GM18526 (cell line): Measurements from ENCODE around the gene PRUNE2.

ENCODE experiments used
- POLR2A ChIP-seq: IDR thresholded peaks from 3 replicates; pipeline ENCODE4 v1.6.1; 2011; ENCODE audit not compliant: insufficient read length; ENCODE audit errors: extremely low read depth

The PRUNE2 gene, protein sequence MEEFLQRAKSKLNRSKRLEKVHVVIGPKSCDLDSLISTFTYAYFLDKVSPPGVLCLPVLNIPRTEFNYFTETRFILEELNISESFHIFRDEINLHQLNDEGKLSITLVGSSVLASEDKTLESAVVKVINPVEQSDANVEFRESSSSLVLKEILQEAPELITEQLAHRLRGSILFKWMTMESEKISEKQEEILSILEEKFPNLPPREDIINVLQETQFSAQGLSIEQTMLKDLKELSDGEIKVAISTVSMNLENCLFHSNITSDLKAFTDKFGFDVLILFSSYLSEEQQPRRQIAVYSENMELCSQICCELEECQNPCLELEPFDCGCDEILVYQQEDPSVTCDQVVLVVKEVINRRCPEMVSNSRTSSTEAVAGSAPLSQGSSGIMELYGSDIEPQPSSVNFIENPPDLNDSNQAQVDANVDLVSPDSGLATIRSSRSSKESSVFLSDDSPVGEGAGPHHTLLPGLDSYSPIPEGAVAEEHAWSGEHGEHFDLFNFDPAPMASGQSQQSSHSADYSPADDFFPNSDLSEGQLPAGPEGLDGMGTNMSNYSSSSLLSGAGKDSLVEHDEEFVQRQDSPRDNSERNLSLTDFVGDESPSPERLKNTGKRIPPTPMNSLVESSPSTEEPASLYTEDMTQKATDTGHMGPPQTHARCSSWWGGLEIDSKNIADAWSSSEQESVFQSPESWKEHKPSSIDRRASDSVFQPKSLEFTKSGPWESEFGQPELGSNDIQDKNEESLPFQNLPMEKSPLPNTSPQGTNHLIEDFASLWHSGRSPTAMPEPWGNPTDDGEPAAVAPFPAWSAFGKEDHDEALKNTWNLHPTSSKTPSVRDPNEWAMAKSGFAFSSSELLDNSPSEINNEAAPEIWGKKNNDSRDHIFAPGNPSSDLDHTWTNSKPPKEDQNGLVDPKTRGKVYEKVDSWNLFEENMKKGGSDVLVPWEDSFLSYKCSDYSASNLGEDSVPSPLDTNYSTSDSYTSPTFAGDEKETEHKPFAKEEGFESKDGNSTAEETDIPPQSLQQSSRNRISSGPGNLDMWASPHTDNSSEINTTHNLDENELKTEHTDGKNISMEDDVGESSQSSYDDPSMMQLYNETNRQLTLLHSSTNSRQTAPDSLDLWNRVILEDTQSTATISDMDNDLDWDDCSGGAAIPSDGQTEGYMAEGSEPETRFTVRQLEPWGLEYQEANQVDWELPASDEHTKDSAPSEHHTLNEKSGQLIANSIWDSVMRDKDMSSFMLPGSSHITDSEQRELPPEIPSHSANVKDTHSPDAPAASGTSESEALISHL (N-terminal part only)

DNA sequence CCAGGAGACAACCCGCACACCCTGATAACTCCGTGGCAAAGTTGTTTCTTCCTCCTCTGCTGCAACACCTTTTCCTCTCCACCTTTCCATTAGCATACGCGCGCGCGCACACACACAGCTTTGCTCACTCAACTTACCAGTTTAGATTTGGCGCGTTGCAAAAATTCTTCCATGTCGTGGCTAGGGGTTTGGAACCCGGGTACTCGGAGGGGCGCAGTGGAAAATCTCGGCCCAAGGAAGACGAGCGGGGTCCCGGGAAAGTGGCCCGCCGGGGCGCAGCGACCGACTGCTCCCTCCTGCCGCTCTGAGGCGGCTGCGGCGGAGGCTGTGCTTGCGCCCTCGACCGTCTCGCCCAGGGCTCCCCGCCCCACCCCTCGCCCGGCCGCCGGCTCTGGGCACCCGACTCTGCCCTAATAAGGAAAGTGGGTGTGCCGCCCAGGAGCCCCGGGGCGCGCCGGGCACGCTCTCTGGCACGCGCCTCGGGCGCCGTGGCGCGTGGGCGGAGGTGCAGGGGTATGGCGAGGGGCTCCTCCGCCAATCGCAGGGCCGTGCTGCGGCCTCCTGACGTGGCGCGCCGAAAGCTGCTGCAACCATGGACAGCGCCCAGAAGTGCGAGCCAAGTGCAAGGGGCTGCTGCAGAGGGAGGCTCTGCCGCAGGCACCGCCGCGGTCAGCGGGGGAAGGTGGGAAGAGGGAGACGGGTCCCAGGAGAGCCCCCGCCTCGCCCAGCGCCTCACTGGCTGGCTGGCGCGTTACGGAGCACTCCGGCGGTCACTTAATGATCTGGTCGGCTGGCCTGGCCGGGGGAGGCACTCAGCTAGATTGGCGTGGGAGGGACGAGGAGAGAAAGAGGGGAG, at the start of gene PRUNE2:
PRUNE2 (minus strand) TSS at position 324 of the 856 bp plus-strand sequence; CDS start at position 173, 151 bp downstream.
- TF ChIP-seq POLR2A: no peak

DNA sequence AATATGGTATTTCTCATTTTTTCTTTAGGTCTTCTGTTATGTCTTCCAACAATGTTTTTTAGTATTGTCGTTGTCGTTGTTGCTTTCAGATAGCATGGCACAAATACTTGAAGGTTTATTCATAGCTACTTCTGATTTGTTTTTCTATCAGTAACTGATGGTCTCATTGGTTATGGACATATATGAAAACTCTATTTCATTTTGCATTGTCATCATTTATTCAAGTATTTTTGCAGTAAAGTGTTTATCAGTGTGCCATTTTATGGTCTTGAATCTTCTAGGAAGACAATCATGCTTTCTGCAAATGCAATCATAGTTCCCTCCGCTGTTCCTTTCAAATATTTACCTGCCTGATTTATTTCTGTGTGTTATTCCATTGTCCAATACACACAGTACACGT, 44.0 kb upstream of the PRUNE2 start:
- TF ChIP-seq POLR2A: no peak

DNA sequence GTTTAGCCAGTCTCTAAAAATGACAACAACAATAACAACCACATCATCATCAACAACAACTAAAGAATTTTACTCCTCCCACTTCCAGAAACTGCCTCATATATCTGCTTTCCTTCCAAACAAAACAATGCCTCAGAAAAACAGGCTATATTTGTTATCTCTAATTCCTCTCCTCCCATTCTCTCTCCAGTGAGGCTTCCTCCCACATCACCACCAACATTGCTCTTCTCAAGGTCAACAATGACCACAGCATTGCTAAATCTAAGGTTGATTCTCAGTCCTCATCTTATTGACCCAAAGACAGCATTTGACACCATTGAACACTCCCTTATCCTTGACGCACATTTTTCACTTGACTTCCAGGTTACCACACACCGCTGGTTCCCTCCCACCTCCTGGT, 38.1 kb upstream of the PRUNE2 start:
- no peak for TF ChIP-seq POLR2A

DNA sequence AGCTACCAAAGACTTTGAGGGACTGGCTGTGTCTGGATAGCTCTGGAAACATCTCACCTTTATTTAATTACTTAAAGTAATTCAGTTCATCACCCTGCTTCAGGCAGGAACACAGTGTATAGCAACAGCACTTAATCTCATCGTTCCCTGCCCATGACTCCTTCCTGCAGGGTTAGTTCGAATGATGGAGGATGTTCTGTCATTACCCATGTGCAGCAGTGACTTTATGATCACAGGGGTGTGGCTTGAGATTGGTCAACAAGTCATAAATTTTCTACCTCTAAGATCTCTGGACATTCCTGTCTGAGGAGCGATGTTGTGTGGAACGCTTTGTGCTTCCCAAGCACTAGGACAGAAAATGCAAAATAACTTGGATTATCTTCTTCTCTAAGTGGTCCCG, 37.1 kb upstream of the PRUNE2 start:
- no peak for TF ChIP-seq POLR2A

DNA sequence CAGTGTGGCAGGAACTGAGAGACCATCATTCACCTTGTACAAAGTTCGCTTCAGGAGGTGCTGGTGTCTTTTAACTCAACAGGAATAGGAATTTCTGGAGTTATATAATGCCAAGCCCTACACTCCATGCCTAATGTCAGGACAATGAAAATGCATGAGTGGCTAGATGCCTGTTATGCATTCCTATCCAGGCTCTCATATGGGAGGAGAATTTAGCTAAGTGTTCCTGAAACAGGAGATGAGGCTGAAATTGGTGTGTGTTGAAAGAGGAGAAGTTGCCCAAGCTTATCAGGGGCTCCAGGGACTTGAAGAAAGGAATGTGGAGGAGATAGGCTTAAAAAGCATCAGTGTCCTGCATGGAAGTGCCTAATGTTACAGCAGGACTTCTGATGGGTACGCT, 26.8 kb upstream of the PRUNE2 start:
- TF ChIP-seq POLR2A: no peak

DNA sequence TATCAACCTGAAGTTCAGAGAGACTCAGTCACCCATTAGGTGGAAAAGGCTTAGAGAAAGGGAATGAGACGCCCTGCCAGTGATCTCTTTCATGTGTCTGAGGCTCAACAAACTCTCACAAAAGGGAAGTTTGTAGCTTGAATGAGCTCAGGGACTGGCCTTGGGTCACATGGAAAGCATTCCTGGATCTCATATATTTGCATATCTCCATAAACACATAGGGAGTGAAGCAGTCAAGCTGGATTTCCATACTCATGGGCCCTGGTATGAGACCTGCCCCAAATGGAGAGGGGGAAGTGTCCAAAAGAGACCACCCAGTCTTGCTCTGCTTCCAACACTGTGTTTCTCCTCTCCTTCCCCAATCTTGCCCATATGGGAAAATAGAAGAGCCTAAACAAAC, 26.4 kb upstream of the PRUNE2 start:
- no peak for TF ChIP-seq POLR2A

DNA sequence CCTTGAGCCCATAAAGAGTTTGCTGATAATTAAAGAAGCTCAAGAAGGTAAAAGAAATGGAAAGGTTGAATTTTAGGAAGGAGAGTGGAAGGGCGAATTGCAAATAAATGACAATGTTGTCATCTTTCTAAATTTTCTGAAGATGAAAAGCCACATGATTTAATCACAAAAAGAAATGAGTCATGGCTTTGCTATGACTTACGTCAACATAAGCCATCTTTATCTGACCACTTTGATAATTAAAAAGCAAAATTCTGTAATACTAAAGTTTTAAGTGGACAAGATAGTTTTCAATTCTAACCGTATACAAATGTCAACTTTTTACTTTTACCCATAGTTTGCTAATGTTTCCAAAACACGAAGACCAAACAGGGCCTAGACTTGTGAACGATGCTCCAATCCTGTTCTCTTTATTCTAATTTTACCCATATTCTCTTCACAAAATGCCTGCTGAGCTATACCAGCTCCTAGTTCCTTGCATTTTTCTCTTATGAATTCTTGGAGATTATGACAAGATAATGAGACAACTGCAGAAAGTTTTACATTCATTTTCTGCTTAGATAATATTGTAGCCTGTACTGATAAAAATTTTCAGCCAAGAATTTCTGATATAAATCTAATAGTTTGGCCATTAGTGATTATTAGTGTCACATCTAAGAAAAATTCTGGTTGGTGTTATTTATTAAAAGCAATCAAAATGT, 21.8 kb upstream of the PRUNE2 start:
- no peak for TF ChIP-seq POLR2A

DNA sequence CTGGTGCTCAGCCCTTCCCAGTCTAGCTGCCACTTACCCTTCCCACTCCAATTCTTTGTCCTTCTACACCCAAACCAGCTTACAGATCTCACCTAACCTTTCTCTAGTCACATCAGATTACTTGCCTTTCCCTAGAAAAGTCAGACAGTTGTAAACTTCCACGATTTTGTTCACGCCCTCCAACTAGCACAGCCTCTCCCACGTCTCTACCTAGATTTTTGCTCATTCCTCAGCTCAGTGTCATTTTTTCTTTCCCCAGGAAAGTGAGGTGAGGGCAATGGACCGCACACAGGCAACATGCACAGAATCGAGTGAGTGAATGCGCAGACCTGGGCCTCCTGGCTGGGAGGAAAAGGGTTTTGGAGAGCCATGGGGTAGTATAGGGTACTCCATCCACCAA, 20.9 kb upstream of the PRUNE2 start:
- TF ChIP-seq POLR2A: no peak

DNA sequence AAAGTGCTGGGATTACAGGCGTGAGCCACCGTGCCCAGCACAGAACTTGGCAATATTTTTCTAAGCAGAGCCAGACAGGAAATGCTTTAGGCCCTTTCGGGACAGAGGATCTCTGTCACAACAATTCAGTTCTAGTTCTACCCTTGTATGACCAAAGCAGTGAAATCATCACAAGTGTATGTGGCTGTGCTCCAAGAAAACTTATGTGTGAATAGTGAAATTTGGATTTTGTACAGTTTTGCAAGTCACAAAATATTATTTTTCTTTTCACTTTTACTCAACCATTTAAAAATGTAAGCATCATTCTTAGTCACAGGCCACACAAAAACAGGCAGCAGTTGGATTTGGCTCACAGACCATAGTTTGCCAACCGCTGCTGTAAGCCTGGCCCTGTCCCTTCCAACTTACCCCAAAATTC, 20.4 kb upstream of the PRUNE2 start:
- no peak for TF ChIP-seq POLR2A

DNA sequence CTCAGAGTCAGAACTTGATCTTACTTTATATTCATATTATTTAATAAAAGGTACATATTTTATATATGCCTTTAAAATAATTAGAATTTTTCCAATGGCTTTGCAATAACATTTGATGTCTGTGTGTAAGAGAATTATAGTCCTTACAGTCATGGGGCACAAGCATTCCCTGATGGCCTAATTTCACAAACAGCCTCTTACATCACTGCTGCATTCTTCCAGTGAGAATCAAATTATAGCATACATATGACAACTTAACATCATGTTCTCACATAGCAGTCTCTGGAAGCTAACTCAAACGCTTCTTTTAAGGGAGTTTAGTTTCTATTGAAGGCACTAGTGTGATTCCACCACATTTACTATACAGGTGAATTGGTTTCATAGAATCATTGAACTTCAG, 15.3 kb upstream of the PRUNE2 start:
- TF ChIP-seq POLR2A: no peak

DNA sequence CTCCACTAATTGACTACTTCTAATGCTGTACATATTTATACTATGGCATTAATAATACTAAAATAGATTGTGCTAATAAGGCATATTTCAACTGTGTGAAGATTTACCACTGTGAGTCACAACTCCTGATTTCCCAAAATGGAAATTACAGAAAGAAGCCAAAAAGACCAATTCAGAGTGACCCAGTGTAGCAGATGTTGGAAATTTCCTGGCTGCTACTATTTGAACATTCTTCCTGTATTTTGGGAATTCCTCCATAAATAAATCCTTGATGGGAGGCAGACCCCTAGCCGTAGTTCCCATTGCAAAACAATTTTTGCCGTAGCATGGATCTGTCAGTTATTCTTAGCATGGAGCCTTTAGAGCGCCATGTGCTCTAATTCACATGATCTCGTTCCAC, 11.4 kb upstream of the PRUNE2 start:
- no peak for TF ChIP-seq POLR2A

DNA sequence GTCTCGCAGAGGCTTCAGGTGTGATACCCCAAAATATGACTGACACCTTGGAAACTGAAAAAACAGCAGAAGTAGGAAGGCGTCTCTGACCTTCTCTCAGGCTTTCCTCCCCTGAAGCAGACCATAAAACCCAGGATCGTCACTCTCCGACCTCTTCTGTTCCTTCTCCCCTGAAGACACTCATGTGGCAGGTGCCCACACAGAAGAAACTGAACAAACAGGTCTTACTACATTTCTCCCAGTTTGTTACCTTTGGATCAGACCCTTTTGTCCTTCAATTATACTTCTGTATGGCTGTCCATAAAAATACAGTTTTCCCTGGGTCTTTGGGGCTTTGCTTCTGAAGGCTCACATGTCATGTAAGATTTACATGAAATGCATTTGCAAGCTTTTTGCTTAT, 10.3 kb upstream of the PRUNE2 start:
- no peak for TF ChIP-seq POLR2A

DNA sequence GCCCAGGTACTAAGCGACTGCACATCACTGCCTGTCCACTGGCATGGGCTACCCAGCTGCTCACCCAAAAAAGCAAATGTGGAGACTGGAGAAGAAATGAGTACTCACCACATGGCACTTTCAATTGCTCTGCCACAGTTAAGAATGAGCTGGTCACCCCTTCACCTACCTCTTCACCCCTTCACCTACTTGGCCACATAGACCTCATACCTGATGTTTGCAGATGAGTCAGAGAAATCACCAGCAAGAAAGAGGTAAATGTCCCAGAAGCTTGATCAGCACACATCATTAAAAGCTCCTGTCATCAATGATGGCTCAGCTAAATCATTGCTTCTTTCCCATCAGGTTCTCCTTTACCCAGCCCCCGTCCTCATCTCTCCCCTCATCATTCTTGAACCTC, 7.6 kb upstream of the PRUNE2 start:
- no peak for TF ChIP-seq POLR2A
